Fibroblast of villous mesenchyme (primary cell): Measurements from ENCODE around the gene BRD3OS. TPM values are rescaled to one million over a fixed set of nuclear protein-coding genes. Genes with fewer than 3 reads are reported as not detected.

Experiments
- DNase-seq: peaks from one replicate; pipeline ENCODE4 v3.0.0-alpha.2; 2010; ENCODE audit warnings: low read depth
- H3K4me3 ChIP-seq: 2 replicates; pipeline ENCODE4 v1.5.1; 2011; ENCODE audit warnings: low read depth, mild to moderate bottlenecking, low read length
- total RNA-seq: library from RNA; depleted of rRNA; stranded (reverse); fragments of >200 nt; gene quantifications from 2 replicates; pipeline ENCODE4 v1.2.3, GENCODE V29; 2012
- TF ChIP-seq, protein P1 (sequence below): IDR thresholded peaks from 2 replicates; pipeline ENCODE4 v1.5.1; 2012; ENCODE audit warnings: low read depth, mild to moderate bottlenecking, low read length; ENCODE audit not compliant: insufficient read depth

The BRD3OS gene
- total RNA-seq, 1 donor: 22.9 TPM

DNA sequence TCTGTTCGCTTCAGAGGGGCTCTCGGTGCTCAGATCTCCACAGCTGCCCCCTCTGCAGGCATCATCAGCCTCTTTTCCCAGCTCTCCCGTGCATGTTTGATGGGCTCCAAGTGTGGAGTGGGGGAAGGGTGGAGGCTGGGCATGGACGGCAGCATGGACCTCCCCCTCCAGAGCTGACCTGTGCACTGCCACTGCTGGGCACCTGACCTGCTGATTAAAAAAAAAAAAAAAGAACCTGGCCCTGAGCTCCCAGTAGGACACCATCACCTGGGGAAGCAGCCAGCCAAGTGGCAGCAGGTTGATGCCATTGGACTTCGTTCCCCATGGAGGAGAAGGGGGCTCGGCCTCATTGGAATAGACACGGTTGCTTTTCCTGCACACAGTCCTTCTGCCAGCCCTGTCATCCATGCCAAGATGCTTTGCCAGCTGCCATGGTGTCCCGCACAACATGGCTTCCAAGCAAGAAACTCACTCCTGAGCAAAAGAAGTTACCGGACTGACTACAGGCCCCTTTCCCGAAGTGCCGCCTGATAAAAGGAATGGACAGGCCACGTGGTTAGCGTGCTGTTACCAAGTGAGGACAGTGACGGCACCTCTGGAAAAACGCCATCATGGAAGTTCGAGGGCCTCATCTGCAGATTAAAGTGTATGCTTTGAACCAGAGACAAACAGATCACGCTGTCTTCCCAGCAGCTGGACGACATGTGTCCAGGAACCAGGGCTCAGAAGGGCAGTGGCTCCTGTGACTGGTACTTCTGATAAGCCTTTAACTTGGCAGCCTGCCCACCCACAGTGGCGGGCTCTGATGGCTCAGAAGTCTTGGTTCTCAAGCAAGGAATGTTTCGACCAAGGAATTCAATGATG lies 14.7 kb upstream of the BRD3OS start:
- TF ChIP-seq, protein P1, sequence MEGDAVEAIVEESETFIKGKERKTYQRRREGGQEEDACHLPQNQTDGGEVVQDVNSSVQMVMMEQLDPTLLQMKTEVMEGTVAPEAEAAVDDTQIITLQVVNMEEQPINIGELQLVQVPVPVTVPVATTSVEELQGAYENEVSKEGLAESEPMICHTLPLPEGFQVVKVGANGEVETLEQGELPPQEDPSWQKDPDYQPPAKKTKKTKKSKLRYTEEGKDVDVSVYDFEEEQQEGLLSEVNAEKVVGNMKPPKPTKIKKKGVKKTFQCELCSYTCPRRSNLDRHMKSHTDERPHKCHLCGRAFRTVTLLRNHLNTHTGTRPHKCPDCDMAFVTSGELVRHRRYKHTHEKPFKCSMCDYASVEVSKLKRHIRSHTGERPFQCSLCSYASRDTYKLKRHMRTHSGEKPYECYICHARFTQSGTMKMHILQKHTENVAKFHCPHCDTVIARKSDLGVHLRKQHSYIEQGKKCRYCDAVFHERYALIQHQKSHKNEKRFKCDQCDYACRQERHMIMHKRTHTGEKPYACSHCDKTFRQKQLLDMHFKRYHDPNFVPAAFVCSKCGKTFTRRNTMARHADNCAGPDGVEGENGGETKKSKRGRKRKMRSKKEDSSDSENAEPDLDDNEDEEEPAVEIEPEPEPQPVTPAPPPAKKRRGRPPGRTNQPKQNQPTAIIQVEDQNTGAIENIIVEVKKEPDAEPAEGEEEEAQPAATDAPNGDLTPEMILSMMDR: no peak
- no peak overlapping the region for H3K4me3 ChIP-seq
- DNase-seq: peak; percentile 12

DNA sequence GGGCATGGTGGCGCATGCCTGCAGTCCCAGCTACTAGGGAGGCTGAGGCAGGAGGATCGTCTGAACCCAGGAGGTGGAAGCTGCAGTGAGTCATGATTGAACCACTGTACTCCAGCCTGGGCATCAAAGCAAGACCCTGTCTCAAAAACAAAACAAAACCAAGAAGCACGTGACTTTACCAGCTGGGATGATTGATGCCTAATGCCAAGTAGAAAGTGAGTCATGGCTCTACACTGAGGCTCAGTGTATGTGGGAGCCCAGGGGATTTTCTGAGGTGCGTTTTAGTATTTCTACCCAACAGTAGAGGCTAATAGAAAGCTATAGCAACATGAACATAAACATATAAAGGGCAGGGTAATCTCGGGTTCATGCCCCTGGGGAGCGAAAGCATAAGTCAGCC lies 13.9 kb upstream of the BRD3OS start:
- no peak overlapping the region for H3K4me3 ChIP-seq
- DNase-seq: no peak
- TF ChIP-seq, protein P1: no peak

DNA sequence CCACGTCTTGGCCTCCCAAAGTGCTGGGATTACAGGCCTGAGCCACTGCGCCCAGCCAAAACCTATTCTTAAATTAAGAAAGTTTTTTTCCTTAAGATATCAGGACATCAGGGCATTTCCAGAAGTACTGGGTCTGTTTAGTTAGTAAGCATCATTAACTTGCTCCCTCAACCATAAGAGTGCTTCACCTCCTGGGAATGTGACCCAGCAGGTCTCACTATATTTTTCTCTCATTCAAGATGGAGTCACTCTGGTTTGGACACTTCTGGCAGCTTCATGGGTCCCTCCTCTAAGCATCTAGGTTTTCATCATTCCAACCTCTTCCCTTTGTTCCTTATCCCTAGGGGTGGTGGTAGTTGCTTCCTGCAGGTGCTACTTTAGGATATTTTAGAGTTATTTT lies 10.3 kb upstream of the BRD3OS start:
- DNase-seq: no peak
- H3K4me3 ChIP-seq: no peak overlapping the region
- TF ChIP-seq, protein P1: no peak

DNA sequence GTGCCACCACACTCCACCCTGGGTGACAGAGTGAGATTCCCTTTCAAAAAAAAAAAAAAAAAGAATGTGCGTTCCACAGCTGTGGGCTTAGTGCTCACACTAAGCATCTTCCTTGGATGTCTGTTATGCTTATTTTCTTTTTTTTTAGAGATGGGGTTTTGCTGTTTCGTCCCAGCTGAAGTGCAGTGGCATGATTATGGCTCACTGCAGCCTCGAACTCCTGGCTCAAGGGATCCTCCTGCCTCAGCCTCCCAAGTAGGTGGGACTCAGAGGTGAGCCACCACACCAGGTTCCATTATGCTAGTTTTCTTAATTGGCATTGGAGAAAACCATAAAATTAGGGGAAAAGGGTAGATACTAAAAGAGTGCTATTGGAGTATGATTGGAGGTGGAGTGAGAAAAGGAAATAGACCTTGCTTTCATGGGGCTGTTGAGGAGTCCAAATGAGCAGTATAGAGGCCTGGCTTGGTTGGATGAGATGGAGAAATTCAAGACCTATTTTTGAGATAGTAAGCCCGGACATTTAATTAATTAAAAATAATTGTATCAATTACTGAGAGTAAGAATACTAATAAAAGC lies 978 bp upstream of the BRD3OS start:
- peak overlapping the region; percentile 51 for H3K4me3 ChIP-seq
- DNase-seq: no peak
- TF ChIP-seq, protein P1: no peak

GRCh38 chr9:134025606-134026541 lies 593 bp downstream of the BRD3OS start:
- TF ChIP-seq, protein P1: peak; percentile 38
- DNase-seq: peak; percentile 49
- peak overlapping the region; percentile 83 for H3K4me3 ChIP-seq

DNA sequence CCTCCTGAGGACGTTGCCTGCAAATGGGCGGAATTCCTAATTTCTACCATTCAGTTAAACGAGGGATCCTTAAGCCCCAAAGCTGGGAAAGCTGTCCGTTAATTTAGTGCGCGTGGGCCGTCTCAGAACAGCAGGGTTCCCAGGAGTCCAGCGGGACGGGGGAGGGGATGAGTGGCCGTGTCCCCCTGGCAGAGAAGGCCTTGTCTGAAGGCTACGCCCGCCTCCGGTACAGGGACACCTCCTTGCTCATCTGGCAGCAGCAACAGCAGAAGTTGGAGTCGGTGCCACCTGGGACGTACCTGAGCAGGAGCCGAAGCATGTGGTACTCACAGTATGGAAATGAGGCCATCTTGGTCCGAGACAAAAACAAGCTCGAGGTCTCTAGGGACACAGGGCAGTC lies 1.3 kb downstream of the BRD3OS start:
- H3K4me3 ChIP-seq: no peak overlapping the region
- TF ChIP-seq, protein P1: no peak
- no peak for DNase-seq
